ENCODE data around the gene CHMP5.

Gene CHMP5
- 25.5 to 57.6 (median 45.2) reads per million in 9 experiments for total RNA-seq

DNA sequence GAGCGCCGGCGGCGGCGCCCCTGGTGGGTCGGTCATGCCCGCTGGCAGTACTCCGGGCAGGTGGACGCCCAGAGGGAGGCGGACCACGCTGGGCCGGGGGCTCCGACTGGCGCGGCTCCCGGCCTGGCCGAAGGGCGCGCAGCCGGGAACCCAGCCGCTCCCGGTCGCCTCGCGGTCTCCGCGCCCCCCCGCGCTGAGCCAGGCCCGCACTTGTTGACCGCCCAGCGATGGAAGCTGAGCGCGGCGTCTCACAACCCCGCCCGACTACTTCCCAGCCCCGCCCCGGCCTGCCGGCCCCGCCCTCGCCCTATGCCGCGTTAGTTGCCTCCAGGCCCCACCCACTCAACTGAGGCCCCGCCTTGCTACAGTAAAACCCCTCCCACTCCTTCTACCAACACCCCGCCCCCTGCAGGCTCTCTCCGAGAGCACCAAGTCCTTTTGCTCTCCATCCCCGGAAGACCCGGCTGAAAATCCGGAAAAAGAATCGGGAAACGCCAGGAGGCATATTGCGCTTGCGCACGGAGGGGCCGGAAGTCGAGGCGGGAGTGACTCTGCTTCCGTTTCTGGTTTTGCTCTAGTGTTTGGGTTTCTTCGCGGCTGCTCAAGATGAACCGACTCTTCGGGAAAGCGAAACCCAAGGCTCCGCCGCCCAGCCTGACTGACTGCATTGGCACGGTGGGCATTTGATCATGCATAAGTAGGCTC is at the start of gene CHMP5, which contains the start of gene BAG1:
CHMP5 (plus strand) TSS at position 577 of the 705 bp plus-strand sequence; CDS start at position 607, 30 bp downstream.
BAG1 (minus strand) TSS at position 236 of the 705 bp plus-strand sequence.
- H3K27ac Mint-ChIP-seq, result peak within 1 kb of the TSS; percentile 91 to 97
- no peaks in the 10 kb centered on the region for H3K9me3 Mint-ChIP-seq
- peaks cover 32 to 44% of the 10 kb centered on the region in 2 donors for H3K4me1 Mint-ChIP-seq (ENCODE audit: low read depth in 2 of 2)
- DNase-seq (peak; percentile 99 to 100 (median 99)), ATAC-seq (replicated peaks) (peak; percentile 84)
- H3K36me3 Mint-ChIP-seq (ENCODE audit: insufficient read depth), result peaks cover 47% of the 10 kb centered on the region
- no peaks in the 10 kb centered on the region for H3K27me3 Mint-ChIP-seq
- peak within 1 kb of the TSS; percentile 88 to 96 for H3K4me3 Mint-ChIP-seq

DNA sequence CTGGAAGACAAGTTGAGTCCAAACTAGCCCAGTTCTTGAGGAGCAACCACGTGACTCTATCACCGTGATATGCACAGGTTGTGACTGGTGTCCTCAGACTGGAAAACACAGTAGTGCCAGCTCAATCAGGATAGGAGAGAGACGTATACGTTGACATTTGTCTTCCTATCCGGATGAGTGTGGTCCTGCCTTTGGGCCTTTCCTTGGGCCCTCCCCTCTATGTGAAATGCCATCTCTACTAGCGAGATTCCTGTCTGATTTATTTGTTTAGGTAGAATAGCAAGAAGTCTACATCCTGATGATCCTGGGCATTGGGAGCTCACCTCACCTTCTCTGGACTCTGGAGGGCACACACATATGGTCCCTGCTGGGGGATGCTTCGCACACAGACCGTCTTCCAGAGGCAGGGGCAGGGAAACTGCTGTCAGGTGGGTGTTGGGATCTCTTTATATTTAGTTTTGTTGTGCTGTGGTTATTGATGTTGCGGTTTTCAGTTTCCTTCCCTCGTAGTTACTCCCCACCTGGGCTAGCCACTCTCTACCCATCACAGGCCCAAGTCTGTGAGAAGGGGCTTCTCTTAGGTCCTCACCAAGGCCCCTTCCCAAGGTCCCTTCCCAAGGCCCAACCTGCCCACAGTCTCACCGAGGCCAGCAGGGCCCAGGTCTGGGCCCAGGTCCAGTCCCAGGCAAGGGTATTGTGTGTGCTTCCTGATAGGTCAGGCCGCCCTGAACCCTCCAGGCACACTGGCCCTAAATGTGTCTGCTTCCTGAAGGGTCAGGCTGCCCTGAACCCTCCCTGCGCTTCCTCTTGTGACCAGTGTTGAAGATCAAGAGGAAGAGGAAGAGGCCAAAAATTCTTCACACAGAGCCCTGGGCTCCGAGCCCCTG is 43.9 kb upstream of the CHMP5 start:
- Mint-ChIP-seq H3K4me3 (no peak overlapping the region), H3K27ac (peak overlapping the region in 1 of 2 donors; percentile 41), H3K36me3 (ENCODE audit: insufficient read depth) (no peaks in the 10 kb centered on the region), H3K9me3 (no peaks in the 10 kb centered on the region), H3K4me1 (ENCODE audit: low read depth in 2 of 2) (peaks cover 12 to 19% of the 10 kb centered on the region in 2 donors), H3K27me3 (peaks cover 11 to 22% of the 10 kb centered on the region in 2 donors)
- ATAC-seq (replicated peaks) (peak; percentile 19), DNase-seq (no peak)

- peaks cover 13 to 20% of the 10 kb centered on the region in 2 donors for H3K4me1 Mint-ChIP-seq (ENCODE audit: low read depth in 2 of 2)
- no peaks in the 10 kb centered on the region for H3K36me3 Mint-ChIP-seq (ENCODE audit: insufficient read depth)
- ATAC-seq (replicated peaks) (no peak), DNase-seq (no peak)
- no peak overlapping the region for H3K4me3 Mint-ChIP-seq
- H3K9me3 Mint-ChIP-seq, result no peaks in the 10 kb centered on the region
- peaks cover 11 to 22% of the 10 kb centered on the region in 2 donors for H3K27me3 Mint-ChIP-seq
- H3K27ac Mint-ChIP-seq, result no peak overlapping the region
These were observed 43.3 kb upstream of the CHMP5 start for GRCh38 chr9:33221568-33221884.

DNA sequence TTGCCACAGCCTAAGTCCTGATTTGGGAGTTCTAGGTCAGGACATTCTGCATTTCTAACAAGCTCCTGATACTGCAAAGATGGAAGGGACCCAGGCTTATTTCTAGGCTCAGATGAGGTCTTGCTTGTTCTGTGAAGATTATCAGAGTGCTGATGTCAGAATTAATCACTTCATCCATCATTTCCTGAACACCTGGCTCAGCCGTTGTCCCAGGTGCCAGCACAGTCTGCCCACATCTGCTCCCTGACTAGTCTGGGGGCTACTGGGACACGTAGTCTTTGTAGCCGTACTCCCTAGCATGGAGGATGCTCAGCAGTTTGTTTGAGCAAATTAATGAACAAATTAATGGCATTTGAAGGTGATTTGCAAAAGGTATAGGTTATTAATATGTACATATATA is 42.8 kb upstream of the CHMP5 start:
- H3K4me1 Mint-ChIP-seq (ENCODE audit: low read depth in 2 of 2), result peaks cover 13 to 20% of the 10 kb centered on the region in 2 donors
- H3K4me3 Mint-ChIP-seq, result no peak overlapping the region
- no peaks in the 10 kb centered on the region for H3K36me3 Mint-ChIP-seq (ENCODE audit: insufficient read depth)
- ATAC-seq (replicated peaks) (no peak), DNase-seq (no peak)
- no peak overlapping the region for H3K27ac Mint-ChIP-seq
- no peaks in the 10 kb centered on the region for H3K9me3 Mint-ChIP-seq
- peaks cover 11 to 22% of the 10 kb centered on the region in 2 donors for H3K27me3 Mint-ChIP-seq

DNA sequence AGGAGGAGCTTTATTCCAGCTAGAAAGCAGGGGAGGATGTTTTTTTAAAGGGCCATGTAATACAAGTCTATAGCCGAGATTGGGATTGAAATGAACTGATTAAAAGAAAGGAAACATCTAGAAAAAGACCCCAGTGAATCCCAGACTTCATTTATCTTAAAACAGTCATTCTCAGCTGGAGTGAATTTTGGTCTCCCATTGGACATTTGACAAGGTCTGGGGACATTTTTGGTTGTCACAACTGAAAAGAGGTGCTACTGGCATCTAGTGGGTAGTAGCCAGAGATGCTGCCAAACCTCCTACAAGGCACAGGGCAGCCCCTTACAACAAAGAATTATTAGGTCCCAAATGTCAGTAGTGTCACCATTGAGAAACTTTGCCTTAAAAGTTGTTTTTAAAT is 41.2 kb upstream of the CHMP5 start:
- DNase-seq (no peak), ATAC-seq (replicated peaks) (no peak)
- Mint-ChIP-seq H3K4me1 (ENCODE audit: low read depth in 2 of 2) (peaks cover 13 to 20% of the 10 kb centered on the region in 2 donors), H3K27me3 (peaks cover 10 to 11% of the 10 kb centered on the region in 2 donors), H3K9me3 (no peaks in the 10 kb centered on the region), H3K36me3 (ENCODE audit: insufficient read depth) (no peaks in the 10 kb centered on the region), H3K4me3 (no peak overlapping the region), H3K27ac (no peak overlapping the region)

GRCh38 chr9:33225319-33226147 is 39.3 kb upstream of the CHMP5 start:
- H3K4me3 Mint-ChIP-seq, result no peak overlapping the region
- H3K4me1 Mint-ChIP-seq (ENCODE audit: low read depth in 2 of 2), result peaks cover 13 to 17% of the 10 kb centered on the region in 2 donors
- peak; percentile 67 to 79 (median 73) for DNase-seq
- H3K27ac Mint-ChIP-seq, result no peak overlapping the region
- ATAC-seq (replicated peaks), result peak; percentile 70
- no peaks in the 10 kb centered on the region for H3K36me3 Mint-ChIP-seq (ENCODE audit: insufficient read depth)
- no peaks in the 10 kb centered on the region for H3K9me3 Mint-ChIP-seq
- H3K27me3 Mint-ChIP-seq, result peaks cover 10 to 11% of the 10 kb centered on the region in 2 donors

DNA sequence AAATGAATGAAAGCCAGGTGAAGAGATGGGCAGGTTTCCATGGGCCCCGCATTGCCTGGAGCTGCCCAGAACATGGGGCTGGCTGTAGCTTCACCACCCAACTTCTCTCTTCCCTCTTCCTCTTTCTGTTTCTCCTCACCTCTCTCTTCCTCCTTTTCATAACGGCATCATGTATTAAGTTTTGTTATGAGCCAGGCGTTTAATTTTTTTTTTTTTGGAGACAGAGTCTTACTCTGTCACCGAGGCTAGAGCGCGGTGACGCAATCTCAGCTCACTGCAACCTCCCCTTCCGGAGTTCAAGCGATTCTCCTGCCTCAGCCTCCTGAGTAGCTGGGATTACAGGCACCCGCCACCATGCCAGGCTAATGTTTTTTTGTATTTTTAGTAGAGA is 37.8 kb upstream of the CHMP5 start:
- no peak for ATAC-seq (replicated peaks)
- peaks cover 10 to 11% of the 10 kb centered on the region in 2 donors for H3K27me3 Mint-ChIP-seq
- H3K4me1 Mint-ChIP-seq (ENCODE audit: low read depth in 2 of 2), result peaks cover 8% of the 10 kb centered on the region in 2 donors
- no peaks in the 10 kb centered on the region for H3K9me3 Mint-ChIP-seq
- no peak overlapping the region for H3K4me3 Mint-ChIP-seq
- DNase-seq, result no peak
- no peaks in the 10 kb centered on the region for H3K36me3 Mint-ChIP-seq (ENCODE audit: insufficient read depth)
- no peak overlapping the region for H3K27ac Mint-ChIP-seq

- no peak for DNase-seq
- Mint-ChIP-seq H3K4me3 (no peak overlapping the region), H3K36me3 (ENCODE audit: insufficient read depth) (no peaks in the 10 kb centered on the region), H3K9me3 (no peaks in the 10 kb centered on the region), H3K27ac (no peak overlapping the region), H3K4me1 (ENCODE audit: low read depth in 2 of 2) (peaks cover 8% of the 10 kb centered on the region in 2 donors), H3K27me3 (peaks cover 6 to 8% of the 10 kb centered on the region in 2 donors)
- ATAC-seq (replicated peaks), result no peak
These were observed 37.1 kb upstream of the CHMP5 start for GRCh38 chr9:33227741-33228140.

- Mint-ChIP-seq H3K4me1 (ENCODE audit: low read depth in 2 of 2) (peaks cover 8% of the 10 kb centered on the region in 2 donors), H3K36me3 (ENCODE audit: insufficient read depth) (no peaks in the 10 kb centered on the region), H3K9me3 (no peaks in the 10 kb centered on the region), H3K27me3 (no peaks in the 10 kb centered on the region), H3K4me3 (no peak overlapping the region), H3K27ac (no peak overlapping the region)
- ATAC-seq (replicated peaks) (no peak), DNase-seq (no peak)
These were observed 36.2 kb upstream of the CHMP5 start for GRCh38 chr9:33228606-33229005.

DNA sequence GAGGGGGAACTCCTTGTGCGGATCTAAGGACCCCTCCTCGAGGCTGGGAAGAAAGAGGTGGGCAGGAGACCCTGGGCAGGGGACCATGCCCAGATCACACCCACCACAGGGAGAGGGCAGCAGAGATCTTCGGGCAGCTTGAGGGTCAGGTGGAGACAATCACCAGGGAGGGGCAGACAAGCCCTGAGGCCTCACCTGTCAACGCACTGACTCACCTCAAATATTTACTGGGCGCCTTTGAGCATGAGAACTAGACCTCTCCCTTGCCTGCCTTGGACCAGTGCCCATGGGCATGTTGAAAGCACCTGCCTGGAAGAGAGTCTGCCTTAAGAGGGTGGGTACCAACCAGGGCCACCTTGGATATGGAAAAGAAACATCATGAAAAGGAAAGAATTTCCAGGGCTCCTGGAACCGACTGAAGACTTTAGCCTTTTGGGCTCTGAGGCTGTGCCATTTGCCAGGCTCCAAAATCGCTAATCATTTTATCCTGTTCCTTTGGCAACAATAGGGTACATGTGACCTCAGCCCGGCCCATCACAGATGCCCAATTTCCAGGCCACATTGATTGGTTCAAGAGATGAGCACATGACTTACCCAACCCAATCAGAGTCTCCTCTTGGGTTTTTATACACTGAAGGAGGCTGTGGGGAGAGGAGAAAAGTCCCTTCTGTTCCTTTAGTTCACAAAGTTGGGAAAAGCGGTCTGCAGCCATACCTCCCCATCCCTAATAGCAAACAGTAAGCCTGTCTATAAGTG is 35.3 kb upstream of the CHMP5 start:
- no peak overlapping the region for H3K4me3 Mint-ChIP-seq
- no peaks in the 10 kb centered on the region for H3K36me3 Mint-ChIP-seq (ENCODE audit: insufficient read depth)
- ATAC-seq (replicated peaks), result no peak
- DNase-seq, result no peak
- no peak overlapping the region for H3K27ac Mint-ChIP-seq
- peaks cover 0 to 3% of the 10 kb centered on the region in 2 donors for H3K27me3 Mint-ChIP-seq
- peaks cover 8 to 11% of the 10 kb centered on the region in 2 donors for H3K4me1 Mint-ChIP-seq (ENCODE audit: low read depth in 2 of 2)
- no peaks in the 10 kb centered on the region for H3K9me3 Mint-ChIP-seq

- ATAC-seq (replicated peaks) (no peak), DNase-seq (no peak)
- Mint-ChIP-seq H3K36me3 (ENCODE audit: insufficient read depth) (peaks cover 2% of the 10 kb centered on the region), H3K9me3 (no peaks in the 10 kb centered on the region), H3K27me3 (peaks cover 9 to 14% of the 10 kb centered on the region in 2 donors), H3K4me3 (no peak overlapping the region), H3K4me1 (ENCODE audit: low read depth in 2 of 2) (peaks cover under 1 to 5% of the 10 kb centered on the region in 2 donors), H3K27ac (no peak overlapping the region)
These were observed 33.9 kb upstream of the CHMP5 start for GRCh38 chr9:33230756-33231622.

- Mint-ChIP-seq H3K27ac (no peak overlapping the region), H3K9me3 (no peaks in the 10 kb centered on the region), H3K36me3 (ENCODE audit: insufficient read depth) (peaks cover 3% of the 10 kb centered on the region), H3K4me3 (no peak overlapping the region), H3K4me1 (ENCODE audit: low read depth in 2 of 2) (peaks cover 0 to 5% of the 10 kb centered on the region in 2 donors), H3K27me3 (peaks cover 14 to 18% of the 10 kb centered on the region in 2 donors)
- DNase-seq (no peak), ATAC-seq (replicated peaks) (no peak)
These were observed 33.3 kb upstream of the CHMP5 start for GRCh38 chr9:33231623-33231942.
